Right cardiac atrium (tissue), 5 donors: Measurements from ENCODE around the gene ATP11A. TPM values are rescaled to one million over a fixed set of nuclear protein-coding genes. Genes with fewer than 3 reads are reported as not detected.

Experiments
- ATAC-seq, 2 donors: fragments of 200-7000 bp; cut with Tn5 transposase; one replicate each; pipeline versions ENCODE4 v1.8.0 to v1.9.1; 2020; ENCODE audit warnings: moderate library complexity in 2 of 2, mild to moderate bottlenecking in 1 of 2
- DNase-seq, 3 donors: peaks; one replicate each; pipeline ENCODE4 v3.0.0-alpha.2; 2020
- H3K27ac ChIP-seq: one replicate; pipeline ENCODE4 v1.5.1; 2013; ENCODE audit warnings: mild to moderate bottlenecking, low read length, control low read depth, moderate library complexity
- H3K27me3 ChIP-seq: one replicate; pipeline ENCODE4 v1.6.1; 2013; ENCODE audit not compliant: control insufficient read depth, insufficient read depth
- H3K4me1 ChIP-seq: one replicate; pipeline ENCODE4 v1.6.1; 2013; ENCODE audit warnings: low read length; ENCODE audit not compliant: control insufficient read depth, insufficient read depth
- H3K4me3 ChIP-seq: one replicate; pipeline ENCODE4 v1.5.1; 2013; ENCODE audit warnings: low read length, control low read depth
- H3K9me3 ChIP-seq: one replicate; pipeline ENCODE4 v1.6.1; 2013; ENCODE audit warnings: low read length; ENCODE audit not compliant: control insufficient read depth
- WGBS: extraction: QIAGEN DNeasy Blood & Tissue Kit; methylation state at CpG from one replicate; pipeline ENCODE4 v1.1.7; 2013; 5-methylcytosine and 5-hydroxymethylcytosine counted together
- intact Hi-C, 4 donors: fragments of 100-400 bp; cut with DNase I; formaldehyde crosslinking; loops; one replicate each; pipeline versions ENCODE4 v1.11.0 to v1.14.0; 2022 to 2023
- polyA plus RNA-seq: library from polyadenylated mRNA; stranded (reverse); fragments of 200-250 nt; gene quantifications from one replicate; pipeline ENCODE4 v1.2.3, GENCODE V29; 2013
- total RNA-seq, 4 donors: library from RNA; stranded (reverse); fragmentation: NEBNext Ultra II Directional; extraction: Animal tissue kit (Norgen Biotek cat#: 25700); gene quantifications; one replicate each; pipeline ENCODE4 v1.2.1, GENCODE V29; 2021
- donor health status: healthy with polysubstance abuse.
- donor health status: DM: no; HTN: yes; CAD: no.
- donor health status: DM: no; HTN: no; CAD: no.
- donor health status: DM: no; HTN: yes; CAD: no; lungs with severe emphysema.
- donor health status: DM: yes; HTN: yes; CAD: no.

Gene ATP11A
- total and polyA plus RNA-seq, 5 donors, result 19.5 to 100 (median 83.4) TPM

GRCh38 chr13:112812306-112813055 is 122.6 kb downstream of the ATP11A start:
- no peak overlapping the region for H3K4me3 ChIP-seq
- WGBS, result 77% methylated on average over 17 of the region's 17 CpGs
- no peaks in the 10 kb centered on the region for H3K4me1 ChIP-seq
- no peaks in the 10 kb centered on the region for H3K9me3 ChIP-seq
- no peak overlapping the region for H3K27ac ChIP-seq
- DNase-seq (no peak), ATAC-seq (peak in 1 of 2 donors; percentile 21)
- intact Hi-C loops, result no loop called here
- no peaks in the 10 kb centered on the region for H3K27me3 ChIP-seq

DNA sequence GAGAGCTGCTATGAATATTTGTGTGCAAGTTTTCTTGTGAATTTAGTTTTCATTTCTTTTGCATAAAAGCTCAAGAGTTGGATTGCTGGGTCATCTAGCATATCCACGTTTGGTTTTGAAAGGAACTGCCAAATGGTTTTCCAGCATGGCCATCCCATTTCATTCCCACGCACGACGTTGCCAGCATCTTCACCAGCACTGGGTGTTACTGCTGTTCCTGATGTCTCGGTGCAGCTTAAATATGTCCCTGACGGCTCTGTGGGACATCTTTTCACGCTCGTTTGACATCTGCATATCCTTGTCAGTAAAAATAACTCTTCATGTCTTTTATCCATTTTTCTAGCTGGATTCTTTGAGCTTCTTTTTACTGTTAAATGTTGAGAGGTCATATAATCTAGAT is 123.7 kb downstream of the ATP11A start:
- DNase-seq (no peak), ATAC-seq (no peak)
- no peaks in the 10 kb centered on the region for H3K27me3 ChIP-seq
- no peak overlapping the region for H3K27ac ChIP-seq
- H3K9me3 ChIP-seq, result no peaks in the 10 kb centered on the region
- H3K4me1 ChIP-seq, result no peaks in the 10 kb centered on the region
- 97% methylated on average over 8 of the region's 8 CpGs for WGBS
- intact Hi-C loops, result no loop called here
- H3K4me3 ChIP-seq, result no peak overlapping the region

DNA sequence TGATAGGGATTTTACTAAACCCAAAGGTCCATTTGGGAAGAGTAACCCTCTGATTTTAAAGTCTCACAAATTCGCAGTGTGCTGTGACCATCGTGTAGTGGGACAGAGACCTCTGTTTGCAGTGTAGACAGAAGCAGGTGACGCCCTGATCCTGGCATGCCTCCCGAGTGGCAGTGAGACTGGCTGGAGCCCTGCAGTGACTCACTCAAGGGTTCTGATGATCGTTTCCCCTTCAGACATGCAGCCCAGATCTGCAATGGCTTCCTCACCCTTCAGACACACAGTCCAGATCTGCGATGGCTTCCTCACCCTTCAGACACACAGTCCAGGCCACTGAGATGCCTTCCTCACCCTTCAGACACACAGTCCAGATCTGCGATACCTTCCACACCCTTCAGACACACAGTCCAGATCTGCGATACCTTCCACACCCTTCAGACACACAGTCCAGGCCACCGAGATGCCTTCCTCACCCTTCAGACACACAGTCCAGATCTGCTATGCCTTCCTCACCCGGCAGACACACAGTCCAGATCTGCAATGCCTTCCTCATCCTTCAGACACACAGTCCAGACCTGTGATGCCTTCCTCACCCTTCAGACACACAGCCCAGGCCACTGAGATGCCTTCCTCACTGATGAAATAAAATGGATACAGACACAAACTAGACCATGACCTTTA is 125.2 kb downstream of the ATP11A start:
- ATAC-seq (peak; percentile 56 to 76), DNase-seq (peak in 1 of 3 donors; percentile 64)
- Histone ChIP-seq H3K9me3 (no peaks in the 10 kb centered on the region), H3K4me3 (no peak overlapping the region), H3K4me1 (no peaks in the 10 kb centered on the region), H3K27me3 (no peaks in the 10 kb centered on the region), H3K27ac (peak overlapping the region; percentile 43)
- 74% methylated on average over 10 of the region's 10 CpGs for WGBS
- intact Hi-C loops, result no loop called here

DNA sequence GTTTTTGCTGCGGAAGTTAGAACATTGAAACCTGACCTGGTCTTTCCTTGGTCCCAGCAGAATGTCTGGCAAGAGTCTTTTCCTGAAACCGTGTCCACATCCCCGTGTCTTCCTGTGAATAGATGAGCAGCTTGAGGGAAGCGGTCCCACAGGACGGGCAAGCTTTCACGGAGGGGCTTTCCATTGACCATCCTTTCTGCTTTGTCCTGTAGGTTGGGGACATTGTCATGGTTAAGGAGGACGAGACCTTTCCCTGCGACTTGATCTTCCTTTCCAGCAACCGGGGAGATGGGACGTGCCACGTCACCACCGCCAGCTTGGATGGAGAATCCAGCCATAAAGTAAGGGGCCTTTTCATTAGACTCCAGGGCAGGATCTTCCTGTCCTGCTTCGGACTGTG is 126.0 kb downstream of the ATP11A start:
- H3K9me3 ChIP-seq, result no peaks in the 10 kb centered on the region
- intact Hi-C loops, result no loop called here
- ATAC-seq (no peak), DNase-seq (no peak)
- no peaks in the 10 kb centered on the region for H3K4me1 ChIP-seq
- 88% methylated on average over 13 of the region's 13 CpGs for WGBS
- H3K4me3 ChIP-seq, result no peak overlapping the region
- H3K27me3 ChIP-seq, result no peaks in the 10 kb centered on the region
- H3K27ac ChIP-seq, result no peak overlapping the region

- 97% methylated on average over 38 of the region's 38 CpGs for WGBS
- ATAC-seq (no peak), DNase-seq (no peak)
- H3K27ac ChIP-seq, result no peak overlapping the region
- no peaks in the 10 kb centered on the region for H3K27me3 ChIP-seq
- no peak overlapping the region for H3K4me3 ChIP-seq
- H3K4me1 ChIP-seq, result no peaks in the 10 kb centered on the region
- H3K9me3 ChIP-seq, result no peaks in the 10 kb centered on the region
- intact Hi-C loops, result no loop called here
Observed at GRCh38 chr13:112818040-112818697, 128.3 kb downstream of the ATP11A start.

- DNase-seq (no peak), ATAC-seq (no peak)
- Histone ChIP-seq H3K27me3 (no peaks in the 10 kb centered on the region), H3K4me1 (no peaks in the 10 kb centered on the region), H3K27ac (no peak overlapping the region), H3K9me3 (no peaks in the 10 kb centered on the region), H3K4me3 (no peak overlapping the region)
- intact Hi-C loops, result no loop called here
- whole genome bisulfite sequencing, result 90% methylated on average over 7 of the region's 7 CpGs
Observed at GRCh38 chr13:112818698-112819045, 128.8 kb downstream of the ATP11A start.

- ATAC-seq (no peak), DNase-seq (no peak)
- Histone ChIP-seq H3K4me1 (no peaks in the 10 kb centered on the region), H3K4me3 (no peak overlapping the region), H3K9me3 (no peaks in the 10 kb centered on the region), H3K27ac (no peak overlapping the region), H3K27me3 (no peaks in the 10 kb centered on the region)
- WGBS, result 91% methylated on average over 13 of the region's 13 CpGs
- intact Hi-C loops, result no loop called here
Observed at GRCh38 chr13:112819111-112819510, 129.3 kb downstream of the ATP11A start.

DNA sequence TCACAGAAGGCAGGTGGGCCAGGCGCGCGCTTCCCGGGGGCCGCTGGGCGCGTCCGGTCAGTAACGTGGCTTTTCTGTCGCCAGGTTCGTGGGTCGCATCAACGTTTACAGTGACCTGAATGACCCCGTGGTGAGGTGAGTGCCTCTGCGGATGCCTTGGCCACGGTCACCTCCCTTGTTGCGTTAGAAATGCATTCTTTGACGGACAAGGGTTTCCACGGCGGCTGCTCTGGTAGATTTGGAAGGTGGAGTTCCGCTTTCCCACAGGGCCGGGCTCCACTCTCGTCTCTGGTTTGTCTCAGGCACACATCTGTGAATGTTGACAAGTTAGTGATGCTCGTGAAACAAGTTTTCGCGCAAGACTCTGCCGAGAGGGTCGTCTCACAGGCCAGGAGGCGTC is 130.0 kb downstream of the ATP11A start:
- intact Hi-C loops, result no loop called here
- no peak overlapping the region for H3K4me3 ChIP-seq

GRCh38 chr13:112820318-112820717 is 130.5 kb downstream of the ATP11A start:
- Histone ChIP-seq H3K4me1 (no peaks in the 10 kb centered on the region), H3K9me3 (no peaks in the 10 kb centered on the region), H3K4me3 (no peak overlapping the region), H3K27ac (no peak overlapping the region), H3K27me3 (no peaks in the 10 kb centered on the region)
- WGBS, result 85% methylated on average over 11 of the region's 11 CpGs
- ATAC-seq (no peak), DNase-seq (no peak)
- intact Hi-C loops, result no loop called here

More for the DNA sequence above, 130.0 kb downstream of the ATP11A start:
- no peaks in the 10 kb centered on the region for H3K4me1 ChIP-seq
- H3K9me3 ChIP-seq, result no peaks in the 10 kb centered on the region
- H3K27ac ChIP-seq, result no peak overlapping the region
- DNase-seq (no peak), ATAC-seq (no peak)
- 83% methylated on average over 29 of the region's 29 CpGs for WGBS
- no peaks in the 10 kb centered on the region for H3K27me3 ChIP-seq

DNA sequence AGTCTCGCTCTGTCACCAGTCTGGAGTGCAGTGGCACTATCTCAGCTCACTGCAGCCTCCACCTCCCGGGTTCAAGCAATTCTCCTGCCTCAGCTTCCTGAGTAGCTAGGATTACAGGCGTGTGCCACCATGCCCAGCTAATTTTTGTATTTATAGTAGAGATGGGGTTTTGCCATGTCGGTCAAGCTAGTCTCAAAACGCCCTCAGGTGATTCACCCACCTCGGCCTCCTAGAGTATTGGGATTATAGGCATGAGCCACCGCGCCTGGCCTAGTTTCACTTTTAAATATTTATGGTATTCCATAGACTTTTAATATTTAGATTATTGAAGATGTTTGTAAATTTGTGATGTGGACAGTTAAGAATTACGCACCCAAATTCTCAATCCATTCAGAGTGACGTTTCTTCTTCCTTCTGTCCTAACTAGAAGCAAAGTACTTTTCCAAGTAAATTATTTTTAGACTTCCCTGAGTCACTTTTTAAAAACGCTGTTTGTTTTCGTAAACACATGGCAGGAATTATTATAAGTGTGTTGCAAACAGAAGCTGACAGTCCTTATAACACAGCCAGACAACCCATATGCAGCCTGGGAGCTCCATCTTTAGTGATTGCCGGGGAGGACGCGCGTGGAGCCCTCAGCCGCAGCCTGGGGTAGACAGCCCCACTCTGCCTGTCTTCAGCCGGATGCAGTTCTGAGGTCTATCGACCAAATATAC is 131.7 kb downstream of the ATP11A start:
- WGBS, result 92% methylated on average over 19 of the region's 19 CpGs
- DNase-seq, result no peak

DNA sequence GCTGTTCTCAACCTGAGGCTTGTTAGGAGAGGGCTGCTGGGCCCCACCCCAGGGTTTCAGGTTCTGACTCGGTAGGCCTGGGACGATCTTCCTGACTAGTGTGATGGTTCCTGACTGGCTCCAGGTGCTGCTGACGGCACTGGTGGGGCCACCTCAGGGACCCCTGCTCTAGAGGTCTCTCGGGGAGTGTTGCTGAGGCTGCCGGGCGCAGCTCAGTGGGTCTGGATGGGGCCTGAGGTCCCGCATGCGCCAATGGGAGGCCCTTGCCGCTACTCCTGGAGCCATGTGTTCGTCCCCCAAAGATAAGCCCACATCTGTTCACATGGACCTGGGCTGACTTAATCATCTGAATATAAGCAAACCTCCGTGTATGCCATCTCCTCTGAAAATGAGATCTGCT is 133.0 kb downstream of the ATP11A start:
- Histone ChIP-seq H3K4me1 (no peaks in the 10 kb centered on the region), H3K27me3 (no peaks in the 10 kb centered on the region), H3K4me3 (no peak overlapping the region), H3K27ac (no peak overlapping the region), H3K9me3 (no peaks in the 10 kb centered on the region)
- DNase-seq, result no peak
- intact Hi-C loops, result no loop called here
- 86% methylated on average over 11 of the region's 11 CpGs for WGBS
- no peak for ATAC-seq

More for the DNA sequence above, 131.7 kb downstream of the ATP11A start:
- intact Hi-C loops, result no loop called here
- Histone ChIP-seq H3K9me3 (no peaks in the 10 kb centered on the region), H3K27me3 (no peaks in the 10 kb centered on the region), H3K4me3 (no peak overlapping the region), H3K4me1 (no peaks in the 10 kb centered on the region), H3K27ac (no peak overlapping the region)
- no peak for ATAC-seq
